GM15510 (cell line): ENCODE measurements around the gene TMPRSS6.

Experiments
- POLR2A ChIP-seq: IDR thresholded peaks from 3 replicates; pipeline ENCODE4 v1.6.1; 2011; ENCODE audit warnings: borderline replicate concordance; ENCODE audit not compliant: insufficient read length; ENCODE audit errors: extremely low read depth

Gene TMPRSS6

GRCh38 chr22:37021710-37022482, 87.6 kb downstream of the TMPRSS6 start:
- TF ChIP-seq POLR2A, result no peak

GRCh38 chr22:37021041-37021440, 88.5 kb downstream of the TMPRSS6 start:
- no peak for TF ChIP-seq POLR2A

- no peak for TF ChIP-seq POLR2A
Observed at GRCh38 chr22:37020192-37020479, 89.4 kb downstream of the TMPRSS6 start.

- TF ChIP-seq POLR2A, result peak; percentile 88
Observed at GRCh38 chr22:37019309-37020191, 90.0 kb downstream of the TMPRSS6 start, which contains the start of the genes MPST and TST. TSS of gene MPST (plus strand) at chr22:37019742. CDS start at chr22:37019837, 95 bp downstream. TSS of gene TST (minus strand) at chr22:37019447. CDS start at chr22:37018732, 715 bp downstream.

GRCh38 chr22:37018815-37019308, 90.7 kb downstream of the TMPRSS6 start:
- TF ChIP-seq POLR2A, result no peak

GRCh38 chr22:37018086-37018814, 91.3 kb downstream of the TMPRSS6 start:
- TF ChIP-seq POLR2A, result no peak

GRCh38 chr22:37017356-37017755, 92.2 kb downstream of the TMPRSS6 start:
- TF ChIP-seq POLR2A, result no peak

- TF ChIP-seq POLR2A, result no peak
Observed at GRCh38 chr22:37016134-37016910, 93.2 kb downstream of the TMPRSS6 start.

GRCh38 chr22:37015587-37015878, 94.0 kb downstream of the TMPRSS6 start:
- TF ChIP-seq POLR2A, result no peak
